KMS-11 (cell line): ENCODE results near the gene KCNN3.

Experiments used
- H2AFZ ChIP-seq: fragments of 200-600 bp; sonication (generic); 2 replicates; pipeline ENCODE4 v1.6.1; 2016; ENCODE audit warnings: antibody characterized with exemption, mixed run types, low read depth
- H3K27ac ChIP-seq: fragments of 200-600 bp; sonication (generic); 2 replicates; pipeline ENCODE4 v1.6.1; 2016; ENCODE audit warnings: mild to moderate bottlenecking, mixed run types
- H3K27me3 ChIP-seq: fragments of 200-600 bp; sonication (generic); 2 replicates; pipeline ENCODE4 v1.6.1; 2017; ENCODE audit warnings: mild to moderate bottlenecking, low read depth, mixed run types, moderate library complexity; ENCODE audit not compliant: insufficient read depth
- H3K36me3 ChIP-seq: fragments of 200-600 bp; sonication (generic); 2 replicates; pipeline ENCODE4 v1.6.1; 2017; ENCODE audit warnings: mild to moderate bottlenecking, mixed run types; ENCODE audit not compliant: insufficient read depth
- H3K4me1 ChIP-seq: fragments of 200-600 bp; sonication (generic); 2 replicates; pipeline ENCODE4 v1.6.1; 2016; ENCODE audit warnings: mild to moderate bottlenecking, low read depth, mixed run types; ENCODE audit not compliant: poor library complexity, severe bottlenecking
- H3K4me2 ChIP-seq: fragments of 200-600 bp; sonication (generic); 2 replicates; pipeline ENCODE4 v1.7.0; 2016; ENCODE audit warnings: mild to moderate bottlenecking, mixed run types
- H3K4me3 ChIP-seq: fragments of 200-600 bp; sonication (generic); IDR thresholded peaks from 2 replicates; pipeline ENCODE4 v1.6.1; 2017; ENCODE audit warnings: low read depth, low read length, mixed read lengths; ENCODE audit not compliant: insufficient read depth
- H3K79me2 ChIP-seq: fragments of 200-600 bp; sonication (generic); 2 replicates; pipeline ENCODE4 v1.6.1; 2016; ENCODE audit warnings: low read depth, mixed run types; ENCODE audit not compliant: insufficient read depth
- H3K9ac ChIP-seq: fragments of 200-600 bp; sonication (generic); 2 replicates; pipeline ENCODE4 v1.6.1; 2016; ENCODE audit warnings: mild to moderate bottlenecking, mixed run types
- H4K20me1 ChIP-seq: fragments of 200-600 bp; sonication (generic); 2 replicates; pipeline ENCODE4 v1.6.1; 2016; ENCODE audit warnings: mild to moderate bottlenecking, mixed run types; ENCODE audit not compliant: insufficient read depth
- CTCF ChIP-seq: fragments of 200-600 bp; sonication (generic); conservative IDR thresholded peaks from 2 replicates; pipeline ENCODE4 v1.6.1; 2017; ENCODE audit warnings: low read depth, mild to moderate bottlenecking, antibody characterized with exemption, low read length, moderate library complexity, mixed read lengths

The KCNN3 gene

GRCh38 chr1:154661110-154661509 lies 209.0 kb downstream of the KCNN3 start:
- no peak overlapping the region for H3K4me2 ChIP-seq
- H3K27ac ChIP-seq, result no peak overlapping the region
- H3K4me1 ChIP-seq, result no peaks in the 10 kb centered on the region
- TF ChIP-seq CTCF, result no peak
- H3K36me3 ChIP-seq, result no peaks in the 10 kb centered on the region
- no peaks in the 10 kb centered on the region for H4K20me1 ChIP-seq
- H3K79me2 ChIP-seq, result no peaks in the 10 kb centered on the region
- H3K27me3 ChIP-seq, result no peaks in the 10 kb centered on the region
- no peak overlapping the region for H2AFZ ChIP-seq
- no peak overlapping the region for H3K4me3 ChIP-seq
- no peak overlapping the region for H3K9ac ChIP-seq

- TF ChIP-seq CTCF, result no peak
- Histone ChIP-seq H3K4me1 (no peaks in the 10 kb centered on the region), H3K36me3 (no peaks in the 10 kb centered on the region), H3K27ac (no peak overlapping the region), H3K9ac (no peak overlapping the region), H3K27me3 (no peaks in the 10 kb centered on the region), H2AFZ (no peak overlapping the region), H3K4me3 (no peak overlapping the region), H3K79me2 (no peaks in the 10 kb centered on the region), H4K20me1 (no peaks in the 10 kb centered on the region), H3K4me2 (no peak overlapping the region)
Measured at GRCh38 chr1:154659823-154660592, 210.1 kb downstream of the KCNN3 start.

GRCh38 chr1:154657556-154657955 lies 212.5 kb downstream of the KCNN3 start:
- Histone ChIP-seq H3K36me3 (no peaks in the 10 kb centered on the region), H3K27me3 (no peaks in the 10 kb centered on the region), H3K27ac (no peak overlapping the region), H3K4me1 (no peaks in the 10 kb centered on the region), H2AFZ (no peak overlapping the region), H3K9ac (no peak overlapping the region), H3K4me2 (no peak overlapping the region), H3K79me2 (no peaks in the 10 kb centered on the region), H4K20me1 (no peaks in the 10 kb centered on the region), H3K4me3 (no peak overlapping the region)
- TF ChIP-seq CTCF, result no peak

GRCh38 chr1:154652893-154653292 lies 217.2 kb downstream of the KCNN3 start:
- H3K4me1 ChIP-seq, result no peaks in the 10 kb centered on the region
- H2AFZ ChIP-seq, result no peak overlapping the region
- no peaks in the 10 kb centered on the region for H4K20me1 ChIP-seq
- no peak overlapping the region for H3K27ac ChIP-seq
- H3K4me3 ChIP-seq, result no peak overlapping the region
- no peak for TF ChIP-seq CTCF
- no peaks in the 10 kb centered on the region for H3K79me2 ChIP-seq
- H3K9ac ChIP-seq, result no peak overlapping the region
- no peak overlapping the region for H3K4me2 ChIP-seq
- H3K27me3 ChIP-seq, result no peaks in the 10 kb centered on the region; the same call in 1 of the 2 replicates
- no peaks in the 10 kb centered on the region for H3K36me3 ChIP-seq
